OCI-LY3 (cell line): Measurements from ENCODE around the gene FOXR1.

Experiments used
- EZH2phosphoT487 ChIP-seq: fragments of 200-600 bp; shearing (Covaris generic); IDR thresholded peaks from 2 replicates; pipeline ENCODE4 v1.6.1; 2018; ENCODE audit warnings: antibody characterized with exemption, mixed run types, low read depth
- TF ChIP-seq, protein P1 (sequence below): fragments of 200-600, 300-600 bp; sonication (generic); IDR thresholded peaks from 2 replicates; pipeline ENCODE4 v1.5.1; 2014; ENCODE audit warnings: antibody characterized with exemption, low read length, low read depth

- TF ChIP-seq, protein P1, sequence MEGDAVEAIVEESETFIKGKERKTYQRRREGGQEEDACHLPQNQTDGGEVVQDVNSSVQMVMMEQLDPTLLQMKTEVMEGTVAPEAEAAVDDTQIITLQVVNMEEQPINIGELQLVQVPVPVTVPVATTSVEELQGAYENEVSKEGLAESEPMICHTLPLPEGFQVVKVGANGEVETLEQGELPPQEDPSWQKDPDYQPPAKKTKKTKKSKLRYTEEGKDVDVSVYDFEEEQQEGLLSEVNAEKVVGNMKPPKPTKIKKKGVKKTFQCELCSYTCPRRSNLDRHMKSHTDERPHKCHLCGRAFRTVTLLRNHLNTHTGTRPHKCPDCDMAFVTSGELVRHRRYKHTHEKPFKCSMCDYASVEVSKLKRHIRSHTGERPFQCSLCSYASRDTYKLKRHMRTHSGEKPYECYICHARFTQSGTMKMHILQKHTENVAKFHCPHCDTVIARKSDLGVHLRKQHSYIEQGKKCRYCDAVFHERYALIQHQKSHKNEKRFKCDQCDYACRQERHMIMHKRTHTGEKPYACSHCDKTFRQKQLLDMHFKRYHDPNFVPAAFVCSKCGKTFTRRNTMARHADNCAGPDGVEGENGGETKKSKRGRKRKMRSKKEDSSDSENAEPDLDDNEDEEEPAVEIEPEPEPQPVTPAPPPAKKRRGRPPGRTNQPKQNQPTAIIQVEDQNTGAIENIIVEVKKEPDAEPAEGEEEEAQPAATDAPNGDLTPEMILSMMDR = no peak
- TF ChIP-seq EZH2phosphoT487 = no peak
Observed at GRCh38 chr11:118984825-118985224, 13.3 kb downstream of the FOXR1 start.
